ENCODE data around the gene ATP8A2. TPM values are rescaled to one million over a fixed set of nuclear protein-coding genes. Genes with fewer than 3 reads are reported as not detected.

ATP8A2 gene
- total RNA-seq, 2 experiments from 2014 or later = not detected

DNA sequence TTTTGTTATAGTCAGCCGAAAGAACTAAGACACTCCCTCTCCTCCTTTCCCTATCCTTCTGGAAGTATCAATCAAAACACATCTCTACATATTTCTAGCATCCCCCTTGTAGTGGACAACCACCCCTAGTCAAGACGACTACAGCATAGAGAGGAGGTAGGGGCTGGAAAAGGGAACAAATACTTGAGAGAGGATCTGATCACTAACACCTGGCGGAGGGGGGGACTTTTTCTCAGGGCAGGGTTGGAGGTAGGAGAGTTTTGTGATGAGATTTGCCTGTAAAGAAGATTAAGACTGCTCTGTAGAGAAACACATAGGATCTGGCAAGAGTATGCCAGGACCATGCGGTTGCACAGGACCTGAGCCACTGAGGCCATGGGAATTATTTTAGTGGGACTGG lies 471.9 kb downstream of the ATP8A2 start:
- no TSS peak for BruUV-seq (replicated peaks)
- TF ChIP-seq EZH2phosphoT487 (IDR thresholded peaks at IDR 0.05; ENCODE audit: borderline replicate concordance, low read depth, low read length) (no peak), CTCF (conservative IDR thresholded peaks at IDR 0.05; ENCODE audit: low read length) (no peak)
- Histone ChIP-seq H3K4me1 (ENCODE audit: insufficient read depth, low read length, poor library complexity, severe bottlenecking) (no peaks in the 10 kb centered on the region), H3K4me3 (ENCODE audit: low read depth, low read length, poor library complexity, severe bottlenecking) (no peak overlapping the region), H3K9me2 (ENCODE audit: insufficient read depth, low read length) (no peaks in the 10 kb centered on the region), H3K36me3 (ENCODE audit: insufficient read depth, low read length) (no peaks in the 10 kb centered on the region), H3K4me2 (ENCODE audit: low read length) (no peak overlapping the region), H2AFZ (ENCODE audit: low read length) (no peak overlapping the region), H3K9me3 (ENCODE audit: low read length) (no peaks in the 10 kb centered on the region), H4K20me1 (ENCODE audit: insufficient read depth, low read length) (no peaks in the 10 kb centered on the region), H3K79me2 (ENCODE audit: insufficient read depth, low read depth, low read length) (no peaks in the 10 kb centered on the region), H3K27ac (ENCODE audit: low read depth, low read length, poor library complexity, severe bottlenecking) (no peak overlapping the region)
- DNase-seq (ENCODE audit: low spot score) = no peak
- POLR2A ChIA-PET = no interaction called here
- CTCF ChIA-PET (ENCODE audit: unreplicated experiment) = no interaction called here
- intact Hi-C loops (cut with micrococcal nuclease; ENCODE audit: unreplicated experiment) = no loop called here

- no peaks in the 10 kb centered on the region for H3K79me2 ChIP-seq (ENCODE audit: insufficient read depth, low read depth, low read length)
- POLR2A ChIA-PET = interaction anchor here (0.7 kb wide), 2 partner anchors 13 to 726 kb away, joined by 3 read pairs; no protein-coding TSS in a partner anchor
- no peak overlapping the region for H3K4me3 ChIP-seq (ENCODE audit: low read depth, low read length, poor library complexity, severe bottlenecking)
- no peaks in the 10 kb centered on the region for H3K9me3 ChIP-seq (ENCODE audit: low read length)
- intact Hi-C loops (cut with micrococcal nuclease; ENCODE audit: unreplicated experiment) = no loop called here
- H3K4me1 ChIP-seq (ENCODE audit: insufficient read depth, low read length, poor library complexity, severe bottlenecking) = no peaks in the 10 kb centered on the region
- BruUV-seq (replicated peaks) = no TSS peak
- DNase-seq (ENCODE audit: low spot score) = no peak
- no peak overlapping the region for H3K4me2 ChIP-seq (ENCODE audit: low read length)
- H3K9me2 ChIP-seq (ENCODE audit: insufficient read depth, low read length) = no peaks in the 10 kb centered on the region
- H3K27ac ChIP-seq (ENCODE audit: low read depth, low read length, poor library complexity, severe bottlenecking) = no peak overlapping the region
- no peak overlapping the region for H2AFZ ChIP-seq (ENCODE audit: low read length)
- no peak for TF ChIP-seq EZH2phosphoT487 (IDR thresholded peaks at IDR 0.05; ENCODE audit: borderline replicate concordance, low read depth, low read length)
- no peaks in the 10 kb centered on the region for H4K20me1 ChIP-seq (ENCODE audit: insufficient read depth, low read length)
- CTCF ChIA-PET (ENCODE audit: unreplicated experiment) = no interaction called here
- H3K36me3 ChIP-seq (ENCODE audit: insufficient read depth, low read length) = no peaks in the 10 kb centered on the region
Measured at GRCh38 chr13:25844559-25845434, 473.0 kb downstream of the ATP8A2 start.

GRCh38 chr13:25846222-25846984 lies 474.6 kb downstream of the ATP8A2 start:
- ChIA-PET CTCF (ENCODE audit: unreplicated experiment) (no interaction called here), POLR2A (no interaction called here)
- Histone ChIP-seq H3K9me3 (ENCODE audit: low read length) (no peaks in the 10 kb centered on the region), H2AFZ (ENCODE audit: low read length) (no peak overlapping the region), H3K4me2 (ENCODE audit: low read length) (no peak overlapping the region), H3K27ac (ENCODE audit: low read depth, low read length, poor library complexity, severe bottlenecking) (no peak overlapping the region), H4K20me1 (ENCODE audit: insufficient read depth, low read length) (no peaks in the 10 kb centered on the region), H3K79me2 (ENCODE audit: insufficient read depth, low read depth, low read length) (no peaks in the 10 kb centered on the region), H3K4me1 (ENCODE audit: insufficient read depth, low read length, poor library complexity, severe bottlenecking) (no peaks in the 10 kb centered on the region), H3K9me2 (ENCODE audit: insufficient read depth, low read length) (no peaks in the 10 kb centered on the region), H3K4me3 (ENCODE audit: low read depth, low read length, poor library complexity, severe bottlenecking) (no peak overlapping the region), H3K36me3 (ENCODE audit: insufficient read depth, low read length) (no peaks in the 10 kb centered on the region)
- intact Hi-C loops (cut with micrococcal nuclease; ENCODE audit: unreplicated experiment) = no loop called here
- no TSS peak for BruUV-seq (replicated peaks)
- TF ChIP-seq EZH2phosphoT487 (IDR thresholded peaks at IDR 0.05; ENCODE audit: borderline replicate concordance, low read depth, low read length) (no peak), CTCF (conservative IDR thresholded peaks at IDR 0.05; ENCODE audit: low read length) (no peak)
- no peak for DNase-seq (ENCODE audit: low spot score)

All from OCI-LY7 (cell line).